HG03460 (cell line): ENCODE results near the gene TMEM266.

ENCODE experiments used
- ATAC-seq: cut with Tn5 transposase; IDR thresholded peaks from one replicate; pipeline ENCODE4 v1.9.1; 2021; ENCODE audit not compliant: unreplicated experiment

The TMEM266 gene

DNA sequence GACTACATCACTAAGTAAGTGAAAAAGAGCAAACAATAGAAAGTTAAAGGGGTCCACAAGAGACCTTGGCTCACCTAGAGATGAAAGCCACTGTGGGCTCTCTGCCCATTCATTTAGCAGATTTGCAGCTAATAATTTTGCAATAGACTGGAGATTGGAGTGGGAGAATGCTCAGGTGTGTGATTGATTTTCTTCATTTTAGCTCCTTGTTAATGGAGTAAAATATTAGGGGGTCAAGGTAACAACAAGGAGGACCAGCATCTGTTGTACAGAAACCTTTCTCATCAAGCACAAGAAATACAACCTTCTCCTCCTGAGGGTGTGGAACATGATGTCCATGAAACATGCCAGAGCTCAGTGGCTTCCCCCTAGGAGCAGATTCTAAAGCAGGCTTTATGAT is 63.2 kb downstream of the TMEM266 start:
- ATAC-seq, result no peak

DNA sequence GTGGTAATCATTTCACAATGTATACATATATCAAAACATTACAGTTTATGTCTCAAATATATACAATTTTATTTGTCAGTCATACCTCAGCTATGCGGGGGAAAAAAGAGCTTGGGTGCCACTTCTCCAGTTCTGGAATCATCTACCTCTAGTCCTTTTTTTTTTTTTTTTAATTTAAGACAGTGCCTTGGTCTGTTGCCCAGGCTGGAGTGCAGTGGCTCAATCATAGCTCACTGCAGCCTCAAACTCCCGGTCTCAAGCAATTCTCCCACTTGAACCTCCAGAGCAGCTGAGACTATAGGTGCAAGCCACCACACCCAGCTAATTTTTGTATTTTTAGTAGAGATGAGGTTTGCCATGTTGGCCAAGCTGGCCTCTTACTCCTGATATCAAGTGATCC is 67.4 kb downstream of the TMEM266 start:
- no peak for ATAC-seq

DNA sequence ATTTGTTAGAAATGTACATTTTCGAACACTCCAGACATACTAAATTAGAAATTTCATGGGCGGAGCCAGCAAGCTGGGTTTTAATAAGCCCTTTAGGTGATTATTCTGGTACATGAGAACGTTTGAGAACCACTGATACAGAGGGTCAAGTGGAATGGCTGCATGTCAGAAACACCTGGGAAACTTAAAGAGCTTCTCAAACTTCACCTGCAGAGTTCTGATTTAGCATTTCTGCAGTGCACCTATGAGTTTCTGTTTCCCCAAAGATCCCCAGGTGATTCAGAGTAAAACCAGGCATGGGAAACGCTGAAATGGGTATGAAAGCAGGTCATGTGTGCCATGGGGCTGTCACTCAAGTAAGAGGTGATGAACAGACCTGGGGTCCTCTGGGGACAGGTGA is 68.1 kb downstream of the TMEM266 start:
- no peak for ATAC-seq

DNA sequence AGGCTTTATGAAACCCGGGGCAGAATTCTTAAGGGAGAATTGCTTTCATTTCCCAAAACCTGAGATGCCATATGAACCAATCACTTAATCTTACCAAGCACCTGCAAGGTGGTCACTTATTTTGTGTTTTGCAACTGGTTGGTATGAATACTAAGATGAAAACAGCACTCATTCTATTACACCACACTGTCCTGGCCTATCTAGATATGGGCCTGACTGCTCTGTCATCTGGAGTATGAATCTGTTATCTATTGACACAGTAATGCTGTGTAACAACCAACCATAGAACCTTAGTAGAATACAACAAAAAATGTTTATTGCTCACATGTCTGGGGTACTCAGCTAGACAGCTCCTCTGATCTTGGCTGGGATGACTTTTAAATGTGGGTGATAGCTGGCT is 74.8 kb downstream of the TMEM266 start:
- ATAC-seq, result no peak

DNA sequence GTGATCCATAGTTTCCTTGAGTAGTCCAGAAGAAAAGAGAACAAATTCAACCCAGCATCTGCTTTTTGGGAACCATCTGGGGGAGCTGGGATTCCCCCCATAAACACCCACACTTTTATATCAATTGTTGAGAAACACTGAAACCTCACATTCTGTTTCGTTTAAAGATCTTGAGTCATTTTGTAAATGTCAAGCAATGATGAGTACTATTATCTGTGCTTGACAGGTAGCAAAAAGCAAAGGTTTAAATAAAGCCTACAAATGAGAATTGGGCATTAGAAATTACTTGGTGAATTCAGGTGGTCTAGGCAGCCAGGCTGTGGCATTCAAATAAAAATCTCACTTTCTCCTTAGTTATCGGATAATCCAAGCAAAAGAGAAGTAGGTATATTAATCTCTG is 75.7 kb downstream of the TMEM266 start:
- no peak for ATAC-seq

DNA sequence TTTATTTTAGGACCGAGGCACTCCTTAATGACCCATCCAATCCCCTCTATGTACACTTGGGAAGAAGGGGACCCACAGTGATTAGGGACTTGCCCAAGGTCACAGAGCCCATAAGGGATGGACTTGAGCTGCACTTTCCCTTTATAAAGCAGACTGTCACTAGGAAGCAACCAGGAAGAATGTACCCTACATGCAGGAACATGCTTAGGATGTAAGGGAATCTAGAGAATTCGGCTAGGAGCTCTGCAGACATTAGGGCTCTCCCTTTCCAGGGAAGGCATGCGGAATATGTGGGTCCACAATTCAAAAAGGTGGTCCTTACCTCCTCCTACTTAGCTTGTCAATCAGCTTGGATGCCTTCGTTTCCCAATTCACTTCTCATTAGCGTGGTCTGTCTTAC is 78.7 kb downstream of the TMEM266 start:
- ATAC-seq, result no peak

DNA sequence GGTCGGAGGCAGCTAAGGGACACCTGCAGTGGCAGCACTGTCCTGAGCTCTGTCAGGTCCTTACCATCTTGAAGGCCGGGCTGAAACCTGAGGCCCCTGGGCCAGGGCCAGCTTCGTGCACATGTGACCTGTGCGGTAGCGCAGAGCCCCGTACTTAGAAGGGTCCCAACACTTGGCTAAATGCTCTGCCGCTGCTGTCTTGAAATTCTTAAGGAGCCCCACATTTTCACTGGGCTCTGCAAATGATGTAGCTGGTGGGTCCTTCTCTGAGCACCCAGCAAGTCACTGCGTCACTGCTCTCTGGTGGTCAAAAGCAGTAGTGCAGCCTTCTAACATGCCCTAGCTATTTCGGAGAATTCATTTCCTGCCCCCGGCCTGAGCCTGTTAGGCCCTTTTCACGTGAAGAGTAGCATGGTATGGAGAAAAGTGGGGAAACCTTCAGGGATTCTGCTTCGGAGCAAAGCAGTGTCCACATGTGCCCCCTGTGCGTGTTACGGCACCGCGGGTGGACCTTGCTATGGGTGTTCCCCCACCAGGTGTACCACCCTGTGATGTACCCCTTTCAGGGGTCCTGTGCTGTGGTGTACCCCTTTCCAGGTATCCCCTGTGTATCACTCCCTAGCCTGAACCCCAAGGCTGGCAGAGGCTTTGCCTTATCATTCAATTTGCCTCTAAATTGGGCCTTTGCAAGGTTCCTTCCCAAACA is 79.7 kb downstream of the TMEM266 start:
- no peak for ATAC-seq

DNA sequence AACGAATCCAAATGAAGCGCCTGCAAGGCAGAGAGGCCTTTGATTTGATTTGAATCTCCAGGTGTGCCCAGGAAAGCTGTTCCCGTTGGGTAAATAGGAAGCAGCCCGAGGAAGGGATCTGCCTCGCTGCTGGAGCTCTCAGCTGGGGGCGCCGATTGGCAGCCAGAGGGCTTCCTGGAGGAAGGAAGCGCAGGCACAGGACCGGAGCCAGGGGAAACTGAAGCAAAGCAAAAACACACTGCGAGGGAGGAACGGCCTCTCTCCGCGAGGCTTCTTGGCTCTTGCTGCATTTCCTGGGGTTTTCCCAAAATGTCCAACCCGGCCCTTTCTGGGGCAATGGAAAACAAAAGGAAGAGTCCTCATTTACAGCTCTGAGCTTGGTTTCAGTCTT is 80.3 kb downstream of the TMEM266 start:
- ATAC-seq, result no peak

DNA sequence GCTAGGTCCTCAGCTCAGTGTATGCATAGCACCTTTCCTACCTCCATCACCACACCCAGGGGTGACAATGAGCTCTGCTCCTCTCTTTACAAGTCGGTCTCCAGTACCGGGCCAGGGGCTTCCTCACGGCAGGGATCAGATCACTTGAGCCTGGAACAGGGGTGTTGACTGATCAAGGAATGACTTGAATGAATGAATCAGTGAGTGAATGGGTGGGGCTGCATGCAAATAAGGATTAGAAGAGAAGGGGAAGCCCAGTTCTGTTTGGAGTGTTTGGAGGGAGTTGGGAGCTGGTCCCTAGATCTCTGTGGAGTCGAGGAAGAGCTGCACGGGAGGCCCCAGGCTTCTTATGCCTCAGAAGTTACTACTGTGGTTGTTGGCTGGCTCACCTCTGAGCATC is 87.0 kb downstream of the TMEM266 start:
- ATAC-seq, result no peak

DNA sequence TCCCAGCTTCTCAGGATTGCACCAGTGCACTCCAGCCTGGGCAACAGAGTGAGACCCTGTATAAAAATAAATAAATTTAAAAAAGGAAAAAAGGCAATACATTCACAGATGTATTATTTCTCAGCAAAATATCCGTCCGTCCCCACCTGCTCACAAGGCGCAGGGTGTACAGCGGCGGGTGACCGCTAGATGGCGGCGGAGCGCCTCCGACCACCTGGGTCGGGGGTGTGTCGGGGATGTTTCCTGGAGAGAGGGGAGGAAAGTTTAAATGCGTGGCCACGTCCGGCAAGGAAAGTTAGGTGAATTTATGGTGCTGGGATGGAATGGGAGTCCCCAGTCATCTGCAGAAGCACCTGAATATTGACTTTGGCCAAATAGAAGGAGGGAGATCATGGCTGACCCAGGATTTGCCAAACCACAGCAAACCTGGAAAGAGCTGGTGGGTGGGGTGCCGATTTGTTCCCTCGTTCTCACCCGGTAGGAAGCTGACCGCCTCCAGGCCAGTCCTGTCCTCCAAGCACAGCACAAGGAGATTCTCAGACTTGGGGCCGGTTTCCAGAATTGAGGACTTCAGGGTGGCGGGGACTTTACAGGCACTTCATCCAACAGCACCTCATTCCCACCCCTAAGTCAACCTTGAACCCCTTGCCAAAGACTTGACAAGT is 88.3 kb downstream of the TMEM266 start:
- ATAC-seq, result no peak

DNA sequence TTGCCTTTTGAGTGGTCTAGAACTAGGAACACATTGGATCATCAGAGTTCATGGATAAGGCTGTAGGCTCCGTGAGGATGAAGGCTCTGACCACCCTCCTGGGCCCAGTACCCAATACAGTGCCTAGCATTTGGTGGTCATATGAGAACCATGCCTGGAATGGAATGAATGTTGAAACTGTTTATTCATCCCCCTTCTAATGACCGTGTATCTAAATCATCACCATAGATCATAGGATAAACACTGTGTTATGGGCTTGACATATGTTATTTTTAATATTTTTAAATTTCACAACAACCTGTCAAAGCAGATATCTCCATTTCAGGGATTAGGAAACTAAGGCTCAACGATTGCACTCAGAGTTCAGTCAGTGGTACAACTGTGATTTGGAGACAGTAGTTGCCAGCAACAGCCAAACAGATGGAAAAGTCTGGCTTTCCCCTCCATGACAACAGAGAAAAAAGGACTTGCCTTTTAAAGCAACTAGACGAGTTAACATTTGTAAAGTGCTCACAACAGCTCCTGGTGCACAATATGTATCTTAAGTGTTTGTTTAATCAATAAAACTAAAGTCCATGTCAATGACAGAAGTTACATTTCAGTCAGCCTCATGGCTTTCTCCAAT is 89.6 kb downstream of the TMEM266 start:
- no peak for ATAC-seq

DNA sequence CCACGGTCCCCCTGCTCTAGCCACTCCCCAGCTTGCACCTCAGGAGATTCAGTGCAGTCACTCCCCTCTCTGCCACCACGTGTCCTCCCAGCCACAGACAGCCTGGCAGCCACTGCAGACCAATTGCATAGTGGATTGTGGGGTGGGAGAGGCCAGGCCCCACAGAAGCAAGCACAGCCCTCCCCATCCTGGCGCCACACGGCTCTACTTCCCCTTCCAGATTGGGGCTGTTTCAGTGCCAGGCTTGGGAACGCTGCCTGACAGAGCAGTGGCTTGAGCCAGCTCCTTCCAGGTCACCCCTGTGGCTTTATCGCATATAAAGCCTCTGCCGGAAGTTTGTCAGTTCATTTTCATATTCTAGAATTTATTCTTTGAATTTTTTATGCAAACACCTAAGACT is 90.7 kb downstream of the TMEM266 start:
- ATAC-seq, result peak; percentile 16

DNA sequence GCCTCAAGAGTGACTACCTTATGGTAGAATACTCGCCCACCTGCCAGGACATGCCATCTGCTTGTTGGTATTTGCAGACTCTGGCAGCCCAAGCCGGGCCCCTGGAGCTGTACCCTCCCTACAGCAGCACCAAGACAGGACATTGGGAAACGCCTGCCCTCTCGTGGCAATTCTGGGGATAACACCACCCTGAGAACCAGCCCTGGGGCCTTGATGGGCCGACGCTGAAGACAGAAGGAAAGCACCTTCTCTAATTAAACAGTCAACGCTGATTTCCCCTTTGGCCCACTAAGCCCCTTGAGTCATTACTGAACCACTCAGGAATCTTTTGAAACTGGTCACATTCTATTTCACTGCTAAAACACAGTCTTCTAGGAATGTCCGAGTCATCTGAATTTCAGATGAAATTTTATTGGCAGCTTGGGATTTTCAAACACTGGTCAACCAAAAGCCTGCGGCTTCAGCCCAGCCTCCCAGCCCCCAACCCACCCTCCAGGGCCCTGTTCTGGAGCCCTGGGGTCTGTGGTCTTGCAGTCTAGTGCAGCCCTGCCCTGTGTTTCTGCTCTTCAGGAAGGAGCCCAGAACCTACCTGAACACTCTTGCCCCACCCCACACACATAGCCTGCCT is 91.3 kb downstream of the TMEM266 start:
- ATAC-seq, result peak; percentile 75

DNA sequence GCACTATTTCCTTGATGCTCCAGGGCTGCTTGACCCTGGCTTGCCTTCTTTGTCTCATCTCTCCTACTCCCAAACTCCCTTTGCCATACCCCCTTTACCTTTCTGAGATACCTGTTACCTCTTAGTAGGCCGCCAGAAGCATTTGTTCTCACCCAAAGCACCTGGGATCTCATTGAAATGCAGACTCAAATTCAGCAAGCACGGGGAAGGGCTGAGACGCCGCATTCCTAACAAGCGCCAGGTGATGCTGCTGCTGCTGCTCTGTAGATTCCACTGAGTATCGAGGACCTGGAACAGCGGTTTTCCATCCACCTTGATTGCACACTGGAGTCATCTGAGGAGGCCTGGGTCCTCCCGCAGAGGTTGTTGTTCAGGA is 91.8 kb downstream of the TMEM266 start:
- ATAC-seq, result no peak

DNA sequence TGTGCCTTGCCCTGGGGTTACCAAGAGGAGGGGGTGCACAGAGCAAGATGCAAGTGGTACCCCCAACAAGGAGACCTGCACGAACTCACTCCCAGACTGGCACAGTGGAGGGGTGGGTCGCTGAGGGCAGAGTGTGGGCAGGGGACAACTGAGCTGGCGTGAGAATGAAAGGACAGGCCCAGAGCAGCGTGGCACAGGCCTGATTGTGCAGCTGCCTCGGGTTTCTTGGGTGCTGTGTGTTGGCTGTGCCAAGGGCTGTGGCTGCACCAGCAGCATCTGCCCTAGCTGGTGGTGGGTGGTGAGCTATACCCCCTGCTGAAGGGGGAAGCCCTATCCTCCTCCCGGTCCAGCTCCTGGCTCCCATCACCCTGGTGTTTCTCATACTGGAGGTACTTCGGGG is 92.4 kb downstream of the TMEM266 start:
- no peak for ATAC-seq

DNA sequence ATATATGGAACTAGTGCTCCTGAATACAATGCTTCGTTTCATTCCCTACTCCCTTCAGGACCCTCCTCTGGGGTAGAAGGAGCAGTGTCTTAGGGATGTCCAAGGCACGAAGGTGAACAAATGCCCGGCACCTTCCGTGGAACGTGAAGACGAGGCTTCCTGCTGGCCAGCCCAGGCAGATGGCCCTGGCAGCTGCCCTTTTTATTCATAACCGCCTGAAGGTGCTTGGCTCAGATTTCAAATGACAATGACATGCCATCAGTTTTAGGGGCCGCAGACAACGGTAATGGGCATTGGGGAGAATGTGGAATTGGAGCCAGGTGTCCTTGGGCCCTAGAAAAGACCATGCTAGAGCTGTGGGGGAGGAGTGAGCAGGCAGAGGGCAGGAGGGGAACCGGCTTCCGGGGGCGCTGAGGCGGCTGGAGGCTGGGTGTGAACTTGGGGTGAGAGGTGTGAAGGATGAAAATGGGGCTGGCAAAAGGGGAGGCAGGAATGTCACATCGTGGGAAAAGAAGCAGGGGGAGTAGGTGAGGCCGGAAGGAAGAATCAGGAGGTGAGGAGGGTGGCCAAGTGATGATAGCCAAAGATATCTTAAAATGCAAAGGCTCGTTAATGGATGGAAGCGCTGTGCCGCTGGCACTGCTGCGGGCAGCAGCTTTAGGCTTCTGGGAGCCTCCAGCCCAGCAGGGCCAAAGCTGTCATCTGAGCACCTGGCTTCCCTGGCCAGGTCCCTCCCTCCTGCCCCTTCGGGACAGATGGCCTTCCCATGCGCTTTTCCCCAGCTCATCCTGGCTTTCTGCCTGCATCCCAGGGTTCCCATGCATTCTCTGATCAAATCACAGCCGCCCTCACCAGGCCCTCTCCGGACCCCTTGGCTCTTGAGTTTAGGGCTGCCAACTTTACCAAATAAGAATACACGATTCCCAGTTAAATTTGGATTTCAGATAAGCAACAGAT is 93.7 kb downstream of the TMEM266 start:
- no peak for ATAC-seq

DNA sequence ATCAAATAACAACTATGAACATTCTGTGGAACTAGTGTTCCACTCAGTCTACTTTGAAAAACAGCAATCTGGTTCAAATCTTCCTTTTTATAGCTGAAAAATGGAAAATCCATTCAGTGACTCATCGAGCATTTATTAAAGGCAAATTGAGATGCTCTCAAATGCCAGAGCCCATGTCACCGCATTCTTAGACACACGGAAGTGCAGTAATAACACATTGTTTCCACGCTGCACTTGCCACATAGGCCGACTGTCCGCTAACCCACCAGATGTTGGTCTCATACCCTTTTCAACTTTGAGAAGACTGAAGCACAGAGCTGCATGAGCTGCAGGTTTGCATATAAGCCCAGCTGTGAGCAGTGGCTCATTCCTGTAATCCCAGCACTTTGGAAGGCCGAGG is 95.9 kb downstream of the TMEM266 start:
- ATAC-seq, result no peak

DNA sequence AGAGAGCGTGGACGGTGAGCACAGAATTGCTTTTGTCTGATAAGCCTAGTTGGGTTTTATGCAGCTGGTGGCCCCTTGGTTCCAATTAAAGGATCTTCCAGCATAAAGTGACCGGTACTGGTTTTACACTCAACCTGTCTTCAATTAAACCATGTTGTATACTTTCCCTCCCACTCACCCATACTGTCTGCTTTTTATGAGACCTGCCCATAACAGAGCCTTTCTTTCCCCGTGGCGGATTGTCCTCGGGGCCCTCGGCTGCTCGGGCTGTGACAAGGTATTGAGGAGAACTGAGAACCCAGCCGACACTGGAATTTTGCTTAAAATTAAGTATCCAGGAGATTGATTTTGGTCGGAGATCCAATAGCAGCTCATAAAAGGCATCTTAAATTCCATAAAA is 98.4 kb downstream of the TMEM266 start:
- ATAC-seq, result no peak

DNA sequence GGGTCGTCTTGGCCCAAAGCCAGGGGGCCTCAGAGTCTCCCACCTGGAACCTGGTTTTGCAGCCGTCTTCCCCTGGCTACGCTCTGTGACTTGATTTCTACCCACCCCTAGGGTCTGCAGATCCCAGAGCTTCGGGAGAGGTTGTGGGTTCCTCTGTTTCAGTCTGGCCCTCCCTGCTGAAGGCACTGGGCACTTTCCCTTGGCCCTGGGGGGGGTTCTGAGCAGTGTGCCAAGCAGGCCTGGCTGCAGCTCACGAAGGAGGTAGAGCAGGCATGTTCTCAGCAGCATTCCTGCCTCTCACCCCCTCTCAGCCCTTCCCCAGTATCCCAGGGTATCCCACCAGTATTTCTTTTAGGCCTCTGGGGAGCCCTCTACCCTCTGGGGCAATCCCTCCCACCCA is 99.0 kb downstream of the TMEM266 start:
- ATAC-seq, result no peak

DNA sequence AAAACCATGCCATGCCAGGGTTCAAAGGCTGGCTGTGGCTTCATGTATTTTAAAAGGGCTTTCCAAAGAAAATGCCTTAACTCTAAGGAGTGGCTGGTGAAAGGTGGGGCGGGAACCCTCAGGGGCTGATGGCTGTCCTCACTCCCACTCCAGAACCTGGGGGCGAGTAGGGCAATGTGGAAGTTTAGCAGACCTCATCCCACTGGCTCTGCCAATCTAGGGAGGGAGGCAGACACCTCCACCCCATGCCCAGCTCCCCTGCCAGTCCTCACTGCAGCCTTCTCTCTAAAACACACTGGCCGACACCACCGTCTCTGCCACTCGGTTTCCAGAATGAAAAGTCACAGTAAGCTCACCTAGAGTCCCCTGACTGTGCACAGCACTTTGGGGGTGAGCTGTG is 99.5 kb downstream of the TMEM266 start:
- no peak for ATAC-seq
